ENCODE data around the gene SCUBE1.

SCUBE1 gene

GRCh38 chr22:43205261-43205691 is 137.9 kb downstream of the SCUBE1 start:
- no peak overlapping the region for H3K27ac ChIP-seq
- H3K27me3 ChIP-seq (ENCODE audit: control insufficient read depth, insufficient read depth, low read length), result no peaks in the 10 kb centered on the region
- no peak overlapping the region for H3K4me3 ChIP-seq (ENCODE audit: low read depth, low read length)
- no peaks in the 10 kb centered on the region for H3K4me1 ChIP-seq
- H3K36me3 ChIP-seq (ENCODE audit: control insufficient read depth, insufficient read depth, low read length), result no peaks in the 10 kb centered on the region
- H3K9ac ChIP-seq, result no peak overlapping the region
- no peaks in the 10 kb centered on the region for H3K9me3 ChIP-seq (ENCODE audit: control insufficient read depth, low read length)
- H3K79me2 ChIP-seq, result no peaks in the 10 kb centered on the region
- H2AFZ ChIP-seq, result no peak overlapping the region
- H3K4me2 ChIP-seq (ENCODE audit: low read length), result no peak overlapping the region
- no peak for TF ChIP-seq CTCF (IDR thresholded peaks at IDR 0.05)

- Histone ChIP-seq H3K9ac (no peak overlapping the region), H3K4me2 (ENCODE audit: low read length) (no peak overlapping the region), H3K4me3 (ENCODE audit: low read depth, low read length) (no peak overlapping the region), H3K4me1 (no peaks in the 10 kb centered on the region), H3K36me3 (ENCODE audit: control insufficient read depth, insufficient read depth, low read length) (no peaks in the 10 kb centered on the region), H2AFZ (no peak overlapping the region), H3K9me3 (ENCODE audit: control insufficient read depth, low read length) (no peaks in the 10 kb centered on the region), H3K27me3 (ENCODE audit: control insufficient read depth, insufficient read depth, low read length) (no peaks in the 10 kb centered on the region), H3K79me2 (no peaks in the 10 kb centered on the region), H3K27ac (no peak overlapping the region)
- TF ChIP-seq CTCF (IDR thresholded peaks at IDR 0.05), result no peak
Observed at GRCh38 chr22:43203471-43203981, 139.6 kb downstream of the SCUBE1 start.

GRCh38 chr22:43202756-43203410 is 140.3 kb downstream of the SCUBE1 start:
- Histone ChIP-seq H2AFZ (no peak overlapping the region), H3K4me3 (ENCODE audit: low read depth, low read length) (no peak overlapping the region), H3K4me2 (ENCODE audit: low read length) (no peak overlapping the region), H3K27me3 (ENCODE audit: control insufficient read depth, insufficient read depth, low read length) (no peaks in the 10 kb centered on the region), H3K9me3 (ENCODE audit: control insufficient read depth, low read length) (no peaks in the 10 kb centered on the region), H3K79me2 (no peaks in the 10 kb centered on the region), H3K4me1 (no peaks in the 10 kb centered on the region), H3K9ac (no peak overlapping the region), H3K36me3 (ENCODE audit: control insufficient read depth, insufficient read depth, low read length) (no peaks in the 10 kb centered on the region), H3K27ac (no peak overlapping the region)
- TF ChIP-seq CTCF (IDR thresholded peaks at IDR 0.05), result no peak

- Histone ChIP-seq H2AFZ (no peak overlapping the region), H3K27me3 (ENCODE audit: control insufficient read depth, insufficient read depth, low read length) (no peaks in the 10 kb centered on the region)
- no peak for TF ChIP-seq CTCF (IDR thresholded peaks at IDR 0.05)
Observed at GRCh38 chr22:43202326-43202725, 140.8 kb downstream of the SCUBE1 start.

More at GRCh38 chr22:43202326-43202725, 140.8 kb downstream of the SCUBE1 start:
- H3K9ac ChIP-seq, result no peak overlapping the region
- no peaks in the 10 kb centered on the region for H3K4me1 ChIP-seq
- no peaks in the 10 kb centered on the region for H3K79me2 ChIP-seq
- no peak overlapping the region for H3K27ac ChIP-seq
- H3K4me2 ChIP-seq (ENCODE audit: low read length), result no peak overlapping the region
- H3K36me3 ChIP-seq (ENCODE audit: control insufficient read depth, insufficient read depth, low read length), result no peaks in the 10 kb centered on the region
- no peaks in the 10 kb centered on the region for H3K9me3 ChIP-seq (ENCODE audit: control insufficient read depth, low read length)
- H3K4me3 ChIP-seq (ENCODE audit: low read depth, low read length), result no peak overlapping the region
